ENCODE data around the gene RUFY4. TPM values are rescaled to one million over a fixed set of nuclear protein-coding genes. Genes with fewer than 3 reads are reported as not detected.

The RUFY4 gene
- total RNA-seq, 1 experiment from 2014 or later, result 0.31 TPM

- TF ChIP-seq, protein P1, sequence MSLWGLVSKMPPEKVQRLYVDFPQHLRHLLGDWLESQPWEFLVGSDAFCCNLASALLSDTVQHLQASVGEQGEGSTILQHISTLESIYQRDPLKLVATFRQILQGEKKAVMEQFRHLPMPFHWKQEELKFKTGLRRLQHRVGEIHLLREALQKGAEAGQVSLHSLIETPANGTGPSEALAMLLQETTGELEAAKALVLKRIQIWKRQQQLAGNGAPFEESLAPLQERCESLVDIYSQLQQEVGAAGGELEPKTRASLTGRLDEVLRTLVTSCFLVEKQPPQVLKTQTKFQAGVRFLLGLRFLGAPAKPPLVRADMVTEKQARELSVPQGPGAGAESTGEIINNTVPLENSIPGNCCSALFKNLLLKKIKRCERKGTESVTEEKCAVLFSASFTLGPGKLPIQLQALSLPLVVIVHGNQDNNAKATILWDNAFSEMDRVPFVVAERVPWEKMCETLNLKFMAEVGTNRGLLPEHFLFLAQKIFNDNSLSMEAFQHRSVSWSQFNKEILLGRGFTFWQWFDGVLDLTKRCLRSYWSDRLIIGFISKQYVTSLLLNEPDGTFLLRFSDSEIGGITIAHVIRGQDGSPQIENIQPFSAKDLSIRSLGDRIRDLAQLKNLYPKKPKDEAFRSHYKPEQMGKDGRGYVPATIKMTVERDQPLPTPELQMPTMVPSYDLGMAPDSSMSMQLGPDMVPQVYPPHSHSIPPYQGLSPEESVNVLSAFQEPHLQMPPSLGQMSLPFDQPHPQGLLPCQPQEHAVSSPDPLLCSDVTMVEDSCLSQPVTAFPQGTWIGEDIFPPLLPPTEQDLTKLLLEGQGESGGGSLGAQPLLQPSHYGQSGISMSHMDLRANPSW (CRISPR knock-in tag; conservative IDR thresholded peaks at IDR 0.05; ENCODE audit: low read depth), result no peak
- TF ChIP-seq ETV6 (CRISPR knock-in tag; IDR thresholded peaks at IDR 0.05) (no peak), ATF1 (CRISPR knock-in tag; IDR thresholded peaks at IDR 0.05) (no peak), TEAD1 (CRISPR knock-in tag; IDR thresholded peaks at IDR 0.05) (no peak)
- TF ChIP-seq, protein P2, sequence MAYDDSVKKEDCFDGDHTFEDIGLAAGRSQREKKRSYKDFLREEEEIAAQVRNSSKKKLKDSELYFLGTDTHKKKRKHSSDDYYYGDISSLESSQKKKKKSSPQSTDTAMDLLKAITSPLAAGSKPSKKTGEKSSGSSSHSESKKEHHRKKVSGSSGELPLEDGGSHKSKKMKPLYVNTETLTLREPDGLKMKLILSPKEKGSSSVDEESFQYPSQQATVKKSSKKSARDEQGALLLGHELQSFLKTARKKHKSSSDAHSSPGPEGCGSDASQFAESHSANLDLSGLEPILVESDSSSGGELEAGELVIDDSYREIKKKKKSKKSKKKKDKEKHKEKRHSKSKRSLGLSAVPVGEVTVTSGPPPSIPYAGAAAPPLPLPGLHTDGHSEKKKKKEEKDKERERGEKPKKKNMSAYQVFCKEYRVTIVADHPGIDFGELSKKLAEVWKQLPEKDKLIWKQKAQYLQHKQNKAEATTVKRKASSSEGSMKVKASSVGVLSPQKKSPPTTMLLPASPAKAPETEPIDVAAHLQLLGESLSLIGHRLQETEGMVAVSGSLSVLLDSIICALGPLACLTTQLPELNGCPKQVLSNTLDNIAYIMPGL (CRISPR knock-in tag; IDR thresholded peaks at IDR 0.05), result no peak
Observed at GRCh38 chr2:218024336-218024735, 44.7 kb upstream of the RUFY4 start (continued).

DNA sequence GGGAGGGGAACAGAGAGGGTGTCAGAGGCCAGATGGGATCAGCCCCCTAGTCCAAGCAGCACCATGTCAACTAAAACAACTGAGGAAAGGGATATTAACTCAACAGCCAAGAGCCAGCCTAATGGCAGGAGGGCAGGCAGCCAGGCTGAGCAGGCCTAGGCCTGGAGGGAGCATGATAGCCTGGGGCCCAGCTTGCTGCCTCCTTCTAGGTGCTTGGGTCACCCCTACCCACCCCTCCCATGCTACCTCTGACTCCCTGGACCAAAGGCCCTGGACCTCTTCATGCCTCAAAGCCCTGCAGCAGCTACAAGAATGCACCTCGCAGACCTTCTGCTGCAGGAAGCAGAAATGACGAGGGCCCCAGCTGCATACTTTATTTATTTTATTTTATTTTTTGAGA, 44.2 kb upstream of the RUFY4 start:
- ATAC-seq (no peak), DNase-seq (ENCODE audit: low spot score) (no peak)
- H3K4me1 Mint-ChIP-seq, result peaks cover 21% of the 10 kb centered on the region
- no peaks in the 10 kb centered on the region for H3K9me3 Mint-ChIP-seq
- H3K27me3 Mint-ChIP-seq (ENCODE audit: low read depth), result peaks cover 2% of the 10 kb centered on the region; the same call in 1 of the 2 replicates
- H3K27ac Mint-ChIP-seq, result no peak overlapping the region; the same call in 1 of the 2 replicates
- TF ChIP-seq NR3C1 (CRISPR knock-in tag; conservative IDR thresholded peaks at IDR 0.05; ENCODE audit: low read depth) (no peak), GTF2I (CRISPR knock-in tag; conservative IDR thresholded peaks at IDR 0.05) (no peak), GABPB1 (CRISPR knock-in tag; IDR thresholded peaks at IDR 0.05) (no peak), E2F4 (CRISPR knock-in tag; IDR thresholded peaks at IDR 0.05; ENCODE audit: borderline replicate concordance, low read depth) (no peak), ZNF416 (CRISPR knock-in tag; IDR thresholded peaks at IDR 0.05) (no peak), SOX15 (CRISPR knock-in tag; IDR thresholded peaks at IDR 0.05) (no peak), ZNF425 (CRISPR knock-in tag; conservative IDR thresholded peaks at IDR 0.05) (no peak), MLX (CRISPR knock-in tag; IDR thresholded peaks at IDR 0.05) (no peak), ZNF423 (CRISPR knock-in tag; IDR thresholded peaks at IDR 0.05) (no peak), TEAD4 (CRISPR knock-in tag; IDR thresholded peaks at IDR 0.05) (no peak)
- TF ChIP-seq, protein P3, sequence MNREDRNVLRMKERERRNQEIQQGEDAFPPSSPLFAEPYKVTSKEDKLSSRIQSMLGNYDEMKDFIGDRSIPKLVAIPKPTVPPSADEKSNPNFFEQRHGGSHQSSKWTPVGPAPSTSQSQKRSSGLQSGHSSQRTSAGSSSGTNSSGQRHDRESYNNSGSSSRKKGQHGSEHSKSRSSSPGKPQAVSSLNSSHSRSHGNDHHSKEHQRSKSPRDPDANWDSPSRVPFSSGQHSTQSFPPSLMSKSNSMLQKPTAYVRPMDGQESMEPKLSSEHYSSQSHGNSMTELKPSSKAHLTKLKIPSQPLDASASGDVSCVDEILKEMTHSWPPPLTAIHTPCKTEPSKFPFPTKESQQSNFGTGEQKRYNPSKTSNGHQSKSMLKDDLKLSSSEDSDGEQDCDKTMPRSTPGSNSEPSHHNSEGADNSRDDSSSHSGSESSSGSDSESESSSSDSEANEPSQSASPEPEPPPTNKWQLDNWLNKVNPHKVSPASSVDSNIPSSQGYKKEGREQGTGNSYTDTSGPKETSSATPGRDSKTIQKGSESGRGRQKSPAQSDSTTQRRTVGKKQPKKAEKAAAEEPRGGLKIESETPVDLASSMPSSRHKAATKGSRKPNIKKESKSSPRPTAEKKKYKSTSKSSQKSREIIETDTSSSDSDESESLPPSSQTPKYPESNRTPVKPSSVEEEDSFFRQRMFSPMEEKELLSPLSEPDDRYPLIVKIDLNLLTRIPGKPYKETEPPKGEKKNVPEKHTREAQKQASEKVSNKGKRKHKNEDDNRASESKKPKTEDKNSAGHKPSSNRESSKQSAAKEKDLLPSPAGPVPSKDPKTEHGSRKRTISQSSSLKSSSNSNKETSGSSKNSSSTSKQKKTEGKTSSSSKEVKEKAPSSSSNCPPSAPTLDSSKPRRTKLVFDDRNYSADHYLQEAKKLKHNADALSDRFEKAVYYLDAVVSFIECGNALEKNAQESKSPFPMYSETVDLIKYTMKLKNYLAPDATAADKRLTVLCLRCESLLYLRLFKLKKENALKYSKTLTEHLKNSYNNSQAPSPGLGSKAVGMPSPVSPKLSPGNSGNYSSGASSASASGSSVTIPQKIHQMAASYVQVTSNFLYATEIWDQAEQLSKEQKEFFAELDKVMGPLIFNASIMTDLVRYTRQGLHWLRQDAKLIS (CRISPR knock-in tag; IDR thresholded peaks at IDR 0.05; ENCODE audit: borderline replicate concordance), result no peak
- TF ChIP-seq, protein P4, sequence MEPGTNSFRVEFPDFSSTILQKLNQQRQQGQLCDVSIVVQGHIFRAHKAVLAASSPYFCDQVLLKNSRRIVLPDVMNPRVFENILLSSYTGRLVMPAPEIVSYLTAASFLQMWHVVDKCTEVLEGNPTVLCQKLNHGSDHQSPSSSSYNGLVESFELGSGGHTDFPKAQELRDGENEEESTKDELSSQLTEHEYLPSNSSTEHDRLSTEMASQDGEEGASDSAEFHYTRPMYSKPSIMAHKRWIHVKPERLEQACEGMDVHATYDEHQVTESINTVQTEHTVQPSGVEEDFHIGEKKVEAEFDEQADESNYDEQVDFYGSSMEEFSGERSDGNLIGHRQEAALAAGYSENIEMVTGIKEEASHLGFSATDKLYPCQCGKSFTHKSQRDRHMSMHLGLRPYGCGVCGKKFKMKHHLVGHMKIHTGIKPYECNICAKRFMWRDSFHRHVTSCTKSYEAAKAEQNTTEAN (CRISPR knock-in tag; IDR thresholded peaks at IDR 0.05), result no peak
- TF ChIP-seq, protein P5, sequence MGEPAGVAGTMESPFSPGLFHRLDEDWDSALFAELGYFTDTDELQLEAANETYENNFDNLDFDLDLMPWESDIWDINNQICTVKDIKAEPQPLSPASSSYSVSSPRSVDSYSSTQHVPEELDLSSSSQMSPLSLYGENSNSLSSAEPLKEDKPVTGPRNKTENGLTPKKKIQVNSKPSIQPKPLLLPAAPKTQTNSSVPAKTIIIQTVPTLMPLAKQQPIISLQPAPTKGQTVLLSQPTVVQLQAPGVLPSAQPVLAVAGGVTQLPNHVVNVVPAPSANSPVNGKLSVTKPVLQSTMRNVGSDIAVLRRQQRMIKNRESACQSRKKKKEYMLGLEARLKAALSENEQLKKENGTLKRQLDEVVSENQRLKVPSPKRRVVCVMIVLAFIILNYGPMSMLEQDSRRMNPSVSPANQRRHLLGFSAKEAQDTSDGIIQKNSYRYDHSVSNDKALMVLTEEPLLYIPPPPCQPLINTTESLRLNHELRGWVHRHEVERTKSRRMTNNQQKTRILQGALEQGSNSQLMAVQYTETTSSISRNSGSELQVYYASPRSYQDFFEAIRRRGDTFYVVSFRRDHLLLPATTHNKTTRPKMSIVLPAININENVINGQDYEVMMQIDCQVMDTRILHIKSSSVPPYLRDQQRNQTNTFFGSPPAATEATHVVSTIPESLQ (CRISPR knock-in tag; IDR thresholded peaks at IDR 0.05), result no peak
- no peaks in the 10 kb centered on the region for H3K36me3 Mint-ChIP-seq
- POLR2A ChIA-PET, result no interaction called here
- CTCF ChIA-PET, result interaction anchor here (0.5 to 4.6 kb wide), 8 partner anchors 9 to 239 kb away, joined by 4 to 12 read pairs (median 7); partner anchors contain the start of gene RUFY4
- no peak overlapping the region for H3K4me3 Mint-ChIP-seq

Data from WTC11 (cell line).